GM12878 (cell line): ENCODE data around the gene SOX12. TPM values are rescaled to one million over a fixed set of nuclear protein-coding genes. Genes with fewer than 3 reads are reported as not detected.

ENCODE experiments used
- ATAC-seq: fragments of 200-7000 bp; cut with Tn5 transposase; 3 replicates; pipeline ENCODE4 v1.9.1; 2020; ENCODE audit warnings: mild to moderate bottlenecking, moderate library complexity
- BruUV-seq: library from RNA; stranded (reverse); fragments of 400-500 nt; replicated peaks from 2 replicates; lab custom pipeline; 2021; lab: Mats Ljungman, UMichigan
- CTCF ChIA-PET: fragments of 300-600 bp; sonication (Branson Sonifier 250); formaldehyde crosslinking; extraction: SDS; loops from one replicate; lab custom pipeline; 2021; ENCODE audit warnings: inconsistent platforms; lab: Yijun Ruan, JAX
- POLR2A ChIA-PET: fragments of 350-600 bp; formaldehyde crosslinking; extraction: SDS; loops from one replicate; lab custom pipeline; 2021; ENCODE audit warnings: inconsistent platforms; lab: Charles Lee
- RAD21 ChIA-PET: fragments of 300-600 bp; sonication (Branson Sonifier 250); formaldehyde crosslinking; loops from one replicate; lab custom pipeline; 2023; ENCODE audit warnings: antibody characterized with exemption; ENCODE audit not compliant: unreplicated experiment; lab: Charles Lee
- SMC1A ChIA-PET: fragments of 300-600 bp; sonication (Branson Sonifier 250); formaldehyde crosslinking; loops from one replicate; lab custom pipeline; 2023; ENCODE audit not compliant: unreplicated experiment, uncharacterized antibody; lab: Charles Lee
- DNase-seq: peaks from one replicate; pipeline ENCODE4 v3.0.0-alpha.2; 2011; ENCODE audit warnings: low read depth, low spot score
- FAIRE-seq: peaks from 3 replicates; lab custom pipeline; 2011; peaks lifted over from hg19 to GRCh38; lab: Jason Lieb, UNC
- H2AFZ ChIP-seq: 2 replicates; pipeline ENCODE4 v1.6.0; 2011; ENCODE audit warnings: low read depth, low read length, control low read depth; ENCODE audit not compliant: control insufficient read depth
- H3K27ac ChIP-seq: 2 replicates; pipeline ENCODE4 v1.5.1; 2011; ENCODE audit warnings: control low read depth; ENCODE audit not compliant: control insufficient read depth, insufficient read depth
- H3K27me3 ChIP-seq, 2 experiments: replicated peaks in 1 of 2; 2 replicates each; pipeline versions ENCODE4 v1.6.0 to v1.6.1; 2011; ENCODE audit warnings: low read length in 1 of 2; ENCODE audit not compliant: control insufficient read depth in 2 of 2, insufficient read depth in 2 of 2
- H3K36me3 ChIP-seq, 2 experiments: 2 replicates each; pipeline ENCODE4 v1.5.1; 2011; ENCODE audit warnings: low read length in 1 of 2; ENCODE audit not compliant: control insufficient read depth in 2 of 2, insufficient read depth in 2 of 2
- H3K4me1 ChIP-seq: 2 replicates; pipeline ENCODE4 v1.6.1; 2011; ENCODE audit warnings: mild to moderate bottlenecking, low read length, moderate library complexity, mixed read lengths; ENCODE audit not compliant: control insufficient read depth, insufficient read depth
- H3K4me2 ChIP-seq: 2 replicates; pipeline ENCODE4 v1.6.0; 2011; ENCODE audit warnings: control low read depth; ENCODE audit not compliant: control insufficient read depth, insufficient read depth
- H3K4me3 ChIP-seq: fragments of 200-600 bp; sonication (generic); 2 replicates; pipeline ENCODE4 v1.5.1; 2016
- H3K79me2 ChIP-seq: 2 replicates; pipeline ENCODE4 v1.6.0; 2011; ENCODE audit warnings: low read length; ENCODE audit not compliant: control insufficient read depth, insufficient read depth
- H3K9ac ChIP-seq: 2 replicates; pipeline ENCODE4 v1.8.0; 2011; ENCODE audit warnings: low read length, control low read depth, mixed read lengths; ENCODE audit not compliant: control insufficient read depth, insufficient read depth
- H3K9me3 ChIP-seq: replicated peaks from 3 replicates; pipeline ENCODE4 v1.5.1; 2011; ENCODE audit warnings: mild to moderate bottlenecking, low read length; ENCODE audit not compliant: control insufficient read depth, insufficient read depth
- H4K20me1 ChIP-seq: 2 replicates; pipeline ENCODE4 v1.6.0; 2011; ENCODE audit not compliant: control insufficient read depth, insufficient read depth
- ATF3 ChIP-seq: IDR thresholded peaks from 2 replicates; pipeline ENCODE4 v1.6.1; 2011; ENCODE audit warnings: low read depth, mild to moderate bottlenecking, low read length, moderate library complexity, borderline replicate concordance; ENCODE audit errors: extremely low read depth
- ATF7 ChIP-seq: fragments of 450-650 bp; IDR thresholded peaks from 2 replicates; pipeline ENCODE4 v1.6.1; 2016; ENCODE audit warnings: low read depth, mild to moderate bottlenecking
- E2F8 ChIP-seq: fragments of 450-650 bp; IDR thresholded peaks from 2 replicates; pipeline ENCODE4 v1.6.1; 2018; ENCODE audit warnings: mild to moderate bottlenecking, low read depth, moderate library complexity; ENCODE audit not compliant: partially characterized antibody
- ETV6 ChIP-seq, 2 experiments: fragments of 450-650 bp in 1 of 2; IDR thresholded peaks in 1 of 2; conservative IDR thresholded peaks in 1 of 2; 2 replicates each; pipeline ENCODE4 v1.6.1; 2014; ENCODE audit warnings: antibody characterized with exemption in 1 of 2, borderline replicate concordance in 1 of 2, low read depth in 1 of 2, mild to moderate bottlenecking in 1 of 2, moderate library complexity in 1 of 2
- HSF1 ChIP-seq: fragments of 150-350 bp; IDR thresholded peaks from 2 replicates; pipeline ENCODE4 v1.6.1; 2014; ENCODE audit warnings: mild to moderate bottlenecking, low read depth, low read length
- MTA2 ChIP-seq: fragments of 450-650 bp; IDR thresholded peaks from 2 replicates; pipeline ENCODE4 v1.6.1; 2016; ENCODE audit warnings: low read depth, mild to moderate bottlenecking, moderate library complexity
- MYC ChIP-seq: IDR thresholded peaks from 2 replicates; pipeline ENCODE4 v1.6.1; 2011; ENCODE audit warnings: mild to moderate bottlenecking, low read length, moderate library complexity, inconsistent platforms; ENCODE audit not compliant: insufficient read depth, insufficient replicate concordance, insufficient read length, severe bottlenecking
- RAD21 ChIP-seq: IDR thresholded peaks from 2 replicates; pipeline ENCODE4 v1.6.1; 2011; ENCODE audit warnings: mild to moderate bottlenecking, low read depth, low read length, moderate library complexity; ENCODE audit not compliant: insufficient read depth
- RFX5 ChIP-seq: IDR thresholded peaks from 2 replicates; pipeline ENCODE4 v1.6.1; 2011; ENCODE audit warnings: low read depth, low read length, improper control_type of control experiment
- SREBF2 ChIP-seq: IDR thresholded peaks from 2 replicates; pipeline ENCODE4 v1.6.1; 2012; ENCODE audit warnings: mild to moderate bottlenecking, low read length
- TCF3 ChIP-seq: IDR thresholded peaks from 2 replicates; pipeline ENCODE4 v1.6.1; 2012; ENCODE audit warnings: low read depth, mild to moderate bottlenecking, low read length, borderline replicate concordance; ENCODE audit not compliant: insufficient read depth
- ZBTB11 ChIP-seq: fragments of 450-650 bp; formaldehyde crosslinking; IDR thresholded peaks from 2 replicates; pipeline ENCODE4 v1.5.0; 2022; ENCODE audit warnings: mild to moderate bottlenecking, missing genetic modification characterization
- WGBS: methylation state at CpG from one replicate; pipeline ENCODE4 v1.1.6; 2016; ENCODE audit warnings: low lambda C conversion rate; ENCODE audit not compliant: insufficient replicate concordance, insufficient coverage; ENCODE audit errors: missing lambda C conversion rate; 5-methylcytosine and 5-hydroxymethylcytosine counted together
- in situ Hi-C: fragments of 300-500 bp; cut with MboI; formaldehyde crosslinking; loops from 9 replicates; pipeline ENCODE4 v1.14.3; 2018; ENCODE audit warnings: mixed read lengths
- intact Hi-C: fragments of 100-400 bp; cut with micrococcal nuclease; formaldehyde crosslinking; loops from one replicate; pipeline ENCODE4 v1.14.2; 2022; ENCODE audit not compliant: unreplicated experiment
- polyA plus RNA-seq, 11 experiments: library from polyadenylated mRNA; depleted of rRNA in 4 of 11; unstranded in 6 of 11; stranded (reverse) in 5 of 11; fragments of >200 nt; fragmentation: Nextera tagmentation in 4 of 11; fragmentation: Illumina TruSeq in 1 of 11; extraction: Ambion mirVana in 4 of 11; extraction: Trizol in 1 of 11; gene quantifications; 1 replicate in 1 of 11; 2 replicates in 10 of 11; pipeline versions ENCODE4 v1.2.1 to v1.2.3, GENCODE V29; 2011 to 2016; ENCODE audit warnings: inconsistent platforms in 2 of 11, missing spikeins in 2 of 11, low read depth in 1 of 11
- total RNA-seq, 4 experiments: library from RNA; depleted of rRNA in 3 of 4; stranded (reverse); fragments of >200 nt in 3 of 4; fragmentation: Illumina TruSeq in 1 of 4; extraction: Trizol in 1 of 4; gene quantifications; 2 replicates each; pipeline versions ENCODE4 v1.2.1 to v1.2.3, GENCODE V29; 2013 to 2021

Gene SOX12
- total and polyA plus RNA-seq, 10 of the 15 experiments (the other 5 are each of a cell fraction or from before 2014, with no cell fraction given): 0.50 to 17.9 (median 1.4) TPM

- no peak for TF ChIP-seq E2F8
Measured at GRCh38 chr20:275791-276190, 49.6 kb upstream of the SOX12 start (continued).

- DNase-seq: no peak
- RAD21 ChIA-PET: no interaction called here
- BruUV-seq: no TSS peak
- Histone ChIP-seq H3K4me3 (no peak overlapping the region), H3K27ac (no peak overlapping the region), H3K79me2 (no peaks in the 10 kb centered on the region), H3K27me3 (no peaks in the 10 kb centered on the region), H4K20me1 (no peaks in the 10 kb centered on the region), H3K4me2 (no peak overlapping the region), H3K4me1 (no peaks in the 10 kb centered on the region), H2AFZ (no peak overlapping the region), H3K36me3 (peaks cover 2 to 3% of the 10 kb centered on the region in 2 experiments; a peak in 3 of 4 replicates), H3K9ac (no peak overlapping the region), H3K9me3 (no peaks in the 10 kb centered on the region)
- CTCF ChIA-PET: no interaction called here
- FAIRE-seq: no peak
- intact Hi-C loops: no loop called here
- in situ Hi-C loops: no loop called here
- ATAC-seq: no peak
- POLR2A ChIA-PET: no interaction called here
- SMC1A ChIA-PET: no interaction called here
- 84% methylated on average over 12 of the region's 12 CpGs for WGBS
- TF ChIP-seq MTA2: no peak
- no peak for TF ChIP-seq ETV6 (conservative IDR thresholded peaks at IDR 0.05 in 1 of 2, IDR thresholded peaks at IDR 0.05 in 1 of 2; ENCODE audit: borderline replicate concordance in 1 of 2, low read depth in 1 of 2)
- no peak for TF ChIP-seq TCF3
- TF ChIP-seq RAD21: no peak
- TF ChIP-seq ZBTB11 (CRISPR knock-in tag): no peak
- no peak for TF ChIP-seq SREBF2
- TF ChIP-seq ATF3: no peak
- TF ChIP-seq ATF7: no peak
- no peak for TF ChIP-seq RFX5
- no peak for TF ChIP-seq HSF1
- no peak for TF ChIP-seq MYC
Measured at GRCh38 chr20:276620-277495, 48.5 kb upstream of the SOX12 start.
